ENCODE measurements around the gene BTG4. TPM values are rescaled to one million over a fixed set of nuclear protein-coding genes. Genes with fewer than 3 reads are reported as not detected.

BTG4 gene
- polyA plus RNA-seq, 3 donors: not detected

Other genes with a start within 250 kb of the BTG4 start
- 1 to 10 TPM; 7.7 to 9.1 (median 8.9) TPM for gene POU2AF3, start 213.8 kb downstream of the BTG4 start, polyA plus RNA-seq (ENCODE audit: insufficient read length in 3 of 3)
- gene POU2AF1, start 133.1 kb downstream of the BTG4 start, polyA plus RNA-seq (ENCODE audit: insufficient read length in 3 of 3): 1 to 10 TPM in 2 of 3 donors, under 1 TPM in 1; 0.61 to 1.4 (median 1.1) TPM
- gene HOATZ, start 2.4 kb upstream of the BTG4 start, polyA plus RNA-seq (ENCODE audit: insufficient read length in 3 of 3): under 1 TPM; 0.08 to 0.22 (median 0.13) TPM
- gene LAYN, start 28.3 kb upstream of the BTG4 start, polyA plus RNA-seq (ENCODE audit: insufficient read length in 3 of 3): 1 to 10 TPM; 6.6 to 7.8 (median 7.0) TPM
- 10 to 100 TPM; 19.8 to 20.9 (median 20.5) TPM for gene SIK2, start 90.1 kb upstream of the BTG4 start, polyA plus RNA-seq (ENCODE audit: insufficient read length in 3 of 3)